ENCODE data around the gene C1GALT1. TPM values are rescaled to one million over a fixed set of nuclear protein-coding genes. Genes with fewer than 3 reads are reported as not detected.
"Not testable (repeated sequence)": the region's sequence is repeated elsewhere in the genome, so short reads cannot be mapped to it uniquely, and the experiment has no call there.

The C1GALT1 gene
- total RNA-seq, 1 experiment from 2014 or later = 52.2 TPM

GRCh38 chr7:7151865-7152264 is 30.5 kb upstream of the C1GALT1 start:
- no TSS peak for BruUV-seq (replicated peaks)
- peaks cover 12% of the 10 kb centered on the region for H3K4me1 ChIP-seq
- no peak overlapping the region for H3K27ac Mint-ChIP-seq (ENCODE audit: unreplicated experiment)
- ChIA-PET POLR2A (no interaction called here), CTCF (no interaction called here)
- peaks cover 21% of the 10 kb centered on the region for H3K9me3 ChIP-seq
- intact Hi-C loops (cut with micrococcal nuclease; ENCODE audit: unreplicated experiment) = no loop called here
- no peak for TF ChIP-seq CTCF (IDR thresholded peaks at IDR 0.05; ENCODE audit: insufficient read depth in 1 of 2, low read depth in 1 of 2, low read length in 1 of 2, severe bottlenecking in 1 of 2, unreplicated experiment in 1 of 2)
- no peaks in the 10 kb centered on the region for H3K36me3 Mint-ChIP-seq (ENCODE audit: insufficient read depth, unreplicated experiment)
- no peaks in the 10 kb centered on the region for H3K27me3 ChIP-seq (replicated peaks; ENCODE audit: control insufficient read depth, insufficient read depth, low read length)
- no peaks in the 10 kb centered on the region for H3K36me3 ChIP-seq (ENCODE audit: control insufficient read depth, insufficient read depth, low read length)
- peaks cover 28% of the 10 kb centered on the region for H3K9me3 Mint-ChIP-seq (ENCODE audit: unreplicated experiment)
- peaks cover 18% of the 10 kb centered on the region for H3K4me1 Mint-ChIP-seq (ENCODE audit: low read depth, unreplicated experiment)
- no peak overlapping the region for H3K4me3 ChIP-seq (ENCODE audit: low read depth, low read length)
- H3K27me3 Mint-ChIP-seq (ENCODE audit: insufficient read depth, unreplicated experiment) = no peaks in the 10 kb centered on the region
- DNase-seq = no peak
- H3K4me3 Mint-ChIP-seq (ENCODE audit: unreplicated experiment) = no peak overlapping the region

GRCh38 chr7:7152315-7152714 is 30.0 kb upstream of the C1GALT1 start:
- no peak for DNase-seq
- no peak overlapping the region for H3K4me3 ChIP-seq (ENCODE audit: low read depth, low read length)
- no peak overlapping the region for H3K4me3 Mint-ChIP-seq (ENCODE audit: unreplicated experiment)
- H3K4me1 Mint-ChIP-seq (ENCODE audit: low read depth, unreplicated experiment) = peaks cover 18% of the 10 kb centered on the region
- no TSS peak for BruUV-seq (replicated peaks)
- H3K9me3 ChIP-seq = peaks cover 21% of the 10 kb centered on the region
- peaks cover 24% of the 10 kb centered on the region for H3K9me3 Mint-ChIP-seq (ENCODE audit: unreplicated experiment)
- H3K27ac Mint-ChIP-seq (ENCODE audit: unreplicated experiment) = no peak overlapping the region
- no peaks in the 10 kb centered on the region for H3K27me3 ChIP-seq (replicated peaks; ENCODE audit: control insufficient read depth, insufficient read depth, low read length)
- no peak for TF ChIP-seq CTCF (IDR thresholded peaks at IDR 0.05; ENCODE audit: insufficient read depth in 1 of 2, low read depth in 1 of 2, low read length in 1 of 2, severe bottlenecking in 1 of 2, unreplicated experiment in 1 of 2)
- ChIA-PET POLR2A (no interaction called here), CTCF (no interaction called here)
- no peaks in the 10 kb centered on the region for H3K36me3 Mint-ChIP-seq (ENCODE audit: insufficient read depth, unreplicated experiment)
- H3K36me3 ChIP-seq (ENCODE audit: control insufficient read depth, insufficient read depth, low read length) = no peaks in the 10 kb centered on the region
- no peaks in the 10 kb centered on the region for H3K27me3 Mint-ChIP-seq (ENCODE audit: insufficient read depth, unreplicated experiment)
- peaks cover 12% of the 10 kb centered on the region for H3K4me1 ChIP-seq
- intact Hi-C loops (cut with micrococcal nuclease; ENCODE audit: unreplicated experiment) = no loop called here

GRCh38 chr7:7154355-7154754 is 28.0 kb upstream of the C1GALT1 start:
- Mint-ChIP-seq H3K9me3 (ENCODE audit: unreplicated experiment) (peaks cover 20% of the 10 kb centered on the region), H3K4me1 (ENCODE audit: low read depth, unreplicated experiment) (peaks cover 18% of the 10 kb centered on the region), H3K27ac (ENCODE audit: unreplicated experiment) (peak overlapping the region; percentile 58)
- H3K36me3 Mint-ChIP-seq (ENCODE audit: insufficient read depth, unreplicated experiment); H3K27me3 ChIP-seq (replicated peaks; ENCODE audit: control insufficient read depth, insufficient read depth, low read length); H3K4me3 ChIP-seq (ENCODE audit: low read depth, low read length); H3K4me1 ChIP-seq; BruUV-seq (replicated peaks); H3K36me3 ChIP-seq (ENCODE audit: control insufficient read depth, insufficient read depth, low read length); CTCF ChIA-PET; H3K4me3 Mint-ChIP-seq (ENCODE audit: unreplicated experiment); POLR2A ChIA-PET; H3K27me3 Mint-ChIP-seq (ENCODE audit: insufficient read depth, unreplicated experiment): not testable (repeated sequence)
- peaks cover 21% of the 10 kb centered on the region for H3K9me3 ChIP-seq
- intact Hi-C loops (cut with micrococcal nuclease; ENCODE audit: unreplicated experiment) = loop anchor here (2.0 kb wide), 1 partner anchor 26 kb away; no protein-coding TSS in a partner anchor
- peak in 1 of 2 experiments; percentile 28 for DNase-seq

GRCh38 chr7:7156663-7157062 is 25.7 kb upstream of the C1GALT1 start:
- TF ChIP-seq CTCF (IDR thresholded peaks at IDR 0.05; ENCODE audit: insufficient read depth in 1 of 2, low read depth in 1 of 2, low read length in 1 of 2, severe bottlenecking in 1 of 2, unreplicated experiment in 1 of 2) = no peak
- no TSS peak for BruUV-seq (replicated peaks)
- Histone ChIP-seq H3K4me3 (ENCODE audit: low read depth, low read length) (no peak overlapping the region), H3K36me3 (ENCODE audit: control insufficient read depth, insufficient read depth, low read length) (no peaks in the 10 kb centered on the region), H3K9me3 (peaks cover 21% of the 10 kb centered on the region), H3K27me3 (replicated peaks; ENCODE audit: control insufficient read depth, insufficient read depth, low read length) (no peaks in the 10 kb centered on the region), H3K4me1 (peaks cover 11% of the 10 kb centered on the region)
- H3K4me3 Mint-ChIP-seq (ENCODE audit: unreplicated experiment) = no peak overlapping the region
- H3K36me3 Mint-ChIP-seq (ENCODE audit: insufficient read depth, unreplicated experiment) = no peaks in the 10 kb centered on the region
- ChIA-PET POLR2A (no interaction called here), CTCF (no interaction called here)
- intact Hi-C loops (cut with micrococcal nuclease; ENCODE audit: unreplicated experiment) = no loop called here
- H3K9me3 Mint-ChIP-seq (ENCODE audit: unreplicated experiment) = peaks cover 23% of the 10 kb centered on the region
- DNase-seq = no peak
- no peaks in the 10 kb centered on the region for H3K27me3 Mint-ChIP-seq (ENCODE audit: insufficient read depth, unreplicated experiment)
- H3K27ac Mint-ChIP-seq (ENCODE audit: unreplicated experiment) = no peak overlapping the region
- H3K4me1 Mint-ChIP-seq (ENCODE audit: low read depth, unreplicated experiment) = peaks cover 29% of the 10 kb centered on the region

Measured in Caco-2 (cell line).